HepG2 (cell line): ENCODE results near the gene ACSM2A. TPM values are rescaled to one million over a fixed set of nuclear protein-coding genes. Genes with fewer than 3 reads are reported as not detected.
A peak's percentile ranks its signal among the peaks of the same experiment; 100 is the strongest.
"Not testable (repeated sequence)": the region's sequence is repeated elsewhere in the genome, so short reads cannot be mapped to it uniquely, and the experiment has no call there.

ENCODE experiments used
- ATAC-seq: fragments of 200-7000 bp; cut with Tn5 transposase; 3 replicates; pipeline ENCODE4 v1.9.1; 2020; ENCODE audit warnings: mild to moderate bottlenecking, moderate library complexity
- BruUV-seq: library from RNA; stranded (reverse); fragments of 400-500 nt; replicated peaks from 2 replicates; lab custom pipeline; 2021; lab: Mats Ljungman, UMichigan
- CTCF ChIA-PET: fragments of 300-600 bp; formaldehyde crosslinking; extraction: SDS; loops from one replicate; lab custom pipeline; 2021; ENCODE audit warnings: low total read pairs, inconsistent platforms, low intra/inter-chr PET ratio; lab: Yijun Ruan, JAX
- POLR2A ChIA-PET: fragments of 350-600 bp; sonication (Branson Sonifier 250); formaldehyde crosslinking; loops from one replicate; lab custom pipeline; 2020; ENCODE audit warnings: antibody characterized with exemption, inconsistent platforms; lab: Yijun Ruan, JAX
- DNase-seq: peaks from one replicate; pipeline ENCODE4 v3.0.0-alpha.2; 2015; ENCODE audit warnings: low spot score
- FAIRE-seq: peaks from 3 replicates; lab custom pipeline; 2011; peaks lifted over from hg19 to GRCh38; lab: Jason Lieb, UNC
- H2AFZ ChIP-seq: one replicate; pipeline ENCODE4 v1.6.1; 2011; ENCODE audit warnings: low read length, inconsistent platforms
- H3K27ac ChIP-seq: fragments of 300-600 bp; 3 replicates; pipeline ENCODE4 v1.8.0; 2011; ENCODE audit warnings: mixed run types, mild to moderate bottlenecking, mixed read lengths, low read length, inconsistent platforms; ENCODE audit not compliant: insufficient read depth; ENCODE audit errors: extremely low read length
- H3K27me3 ChIP-seq, 2 experiments: fragments of 200-600 bp in 1 of 2; 2 replicates in 1 of 2; 3 replicates in 1 of 2; pipeline versions ENCODE4 v1.6.0 to v1.8.0; 2011; ENCODE audit warnings: low read length in 2 of 2, mild to moderate bottlenecking in 2 of 2, moderate library complexity in 2 of 2, inconsistent platforms in 1 of 2; ENCODE audit not compliant: insufficient read depth in 2 of 2, control insufficient read depth in 1 of 2
- H3K36me3 ChIP-seq, 2 experiments: fragments of 200-600 bp in 1 of 2; replicated peaks in 1 of 2; 2 replicates in 1 of 2; 3 replicates in 1 of 2; pipeline versions ENCODE4 v1.5.1 to v1.8.0; 2011; ENCODE audit warnings: low read length in 2 of 2, inconsistent platforms in 1 of 2; ENCODE audit not compliant: insufficient read depth in 2 of 2, control insufficient read depth in 1 of 2
- H3K4me1 ChIP-seq: 2 replicates; pipeline ENCODE4 v1.5.1; 2012; ENCODE audit warnings: low read length, inconsistent platforms; ENCODE audit not compliant: insufficient read depth
- H3K4me2 ChIP-seq: 2 replicates; pipeline ENCODE4 v1.6.0; 2011; ENCODE audit warnings: low read depth, low read length, inconsistent platforms
- H3K4me3 ChIP-seq, 3 experiments: fragments of 200-600 bp in 1 of 3; sonication (generic), shearing (Covaris generic) in 1 of 3; replicated peaks in 1 of 3; 2 replicates each; pipeline ENCODE4 v1.5.1; 2011 to 2016; ENCODE audit warnings: low read length in 3 of 3, inconsistent platforms in 2 of 3, low read depth in 2 of 3, mild to moderate bottlenecking in 2 of 3, control low read depth in 1 of 3, mixed read lengths in 1 of 3; ENCODE audit not compliant: insufficient read depth in 1 of 3
- H3K79me2 ChIP-seq: one replicate; pipeline ENCODE4 v1.6.1; 2011; ENCODE audit warnings: low read length, inconsistent platforms; ENCODE audit not compliant: insufficient read depth
- H3K9ac ChIP-seq: 2 replicates; pipeline ENCODE4 v1.6.0; 2011; ENCODE audit warnings: mild to moderate bottlenecking, low read depth, low read length, inconsistent platforms; ENCODE audit not compliant: insufficient read depth
- H3K9me3 ChIP-seq: 2 replicates; pipeline ENCODE4 v1.5.1; 2012; ENCODE audit warnings: mild to moderate bottlenecking, low read length
- H4K20me1 ChIP-seq: 2 replicates; pipeline ENCODE4 v1.6.0; 2011; ENCODE audit warnings: inconsistent platforms, mild to moderate bottlenecking, low read length, moderate library complexity; ENCODE audit not compliant: insufficient read depth
- WGBS: methylation state at CpG from one replicate; pipeline ENCODE4 v1.1.6; 2017; ENCODE audit warnings: low lambda C conversion rate; 5-methylcytosine and 5-hydroxymethylcytosine counted together
- in situ Hi-C: cut with HindIII; loops from 2 replicates; pipeline ENCODE4 v1.10.0; 2017; ENCODE audit warnings: low pct_unique_long_range_greater_than_20kb; ENCODE audit not compliant: extremely low pct_ligation_motif_present
- intact Hi-C: fragments of 100-400 bp; cut with micrococcal nuclease; formaldehyde crosslinking; loops from one replicate; pipeline ENCODE4 v1.10.0; 2022; ENCODE audit not compliant: unreplicated experiment
- polyA plus RNA-seq, 8 experiments: library from polyadenylated mRNA; depleted of rRNA in 3 of 8; stranded (reverse) in 7 of 8; unstranded in 1 of 8; fragments of >200 nt; fragmentation: Illumina TruSeq in 4 of 8; extraction: Trizol in 4 of 8; gene quantifications; 2 replicates each; pipeline versions ENCODE4 v1.2.1 to v1.2.3, GENCODE V29; 2011 to 2016; ENCODE audit warnings: low read depth in 4 of 8, missing spikeins in 1 of 8, mixed read lengths in 1 of 8; ENCODE audit not compliant: insufficient read depth in 1 of 8
- total RNA-seq, 5 experiments: library from RNA; depleted of rRNA; stranded (reverse); fragments of >200 nt; fragmentation: Illumina TruSeq; extraction: Trizol; gene quantifications; 2 replicates each; pipeline ENCODE4 v1.2.3, GENCODE V29; 2016; ENCODE audit warnings: low read depth in 1 of 5
- TF ChIP-seq, protein P1 (sequence below), 2 experiments: sonication (generic) in 1 of 2; formaldehyde crosslinking in 1 of 2; IDR thresholded peaks; 2 replicates each; pipeline versions ENCODE4 v1.4.0 to v1.6.1; 2016 to 2020; ENCODE audit warnings: borderline replicate concordance in 1 of 2, low read depth in 1 of 2, mild to moderate bottlenecking in 1 of 2, missing genetic modification reagents in 1 of 2

The ACSM2A gene
- total and polyA plus RNA-seq, 2 of the 13 experiments (the other 11 are each of a cell fraction or from before 2014, with no cell fraction given) = 11.4 to 16.3 TPM

DNA sequence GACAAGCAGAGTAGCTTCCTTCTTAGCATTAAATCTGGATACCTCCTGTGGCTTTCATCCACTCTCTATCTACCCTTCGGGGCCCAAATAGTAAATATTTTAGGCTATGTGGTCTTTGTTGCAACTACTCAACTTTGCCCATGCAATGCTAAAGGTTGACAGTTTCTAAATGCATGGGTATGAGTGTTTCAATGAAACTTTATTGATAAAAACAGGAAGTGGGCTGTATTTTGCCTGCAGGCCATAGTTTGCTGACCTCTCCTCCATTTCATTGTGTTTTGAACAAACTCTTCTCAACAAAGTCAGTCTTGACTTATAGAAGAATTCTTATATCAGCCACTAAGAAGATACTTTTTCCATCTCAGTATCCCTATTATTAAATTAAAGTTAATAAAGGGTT is 34.1 kb downstream of the ACSM2A start (continued):
- TF ChIP-seq, protein P1, sequence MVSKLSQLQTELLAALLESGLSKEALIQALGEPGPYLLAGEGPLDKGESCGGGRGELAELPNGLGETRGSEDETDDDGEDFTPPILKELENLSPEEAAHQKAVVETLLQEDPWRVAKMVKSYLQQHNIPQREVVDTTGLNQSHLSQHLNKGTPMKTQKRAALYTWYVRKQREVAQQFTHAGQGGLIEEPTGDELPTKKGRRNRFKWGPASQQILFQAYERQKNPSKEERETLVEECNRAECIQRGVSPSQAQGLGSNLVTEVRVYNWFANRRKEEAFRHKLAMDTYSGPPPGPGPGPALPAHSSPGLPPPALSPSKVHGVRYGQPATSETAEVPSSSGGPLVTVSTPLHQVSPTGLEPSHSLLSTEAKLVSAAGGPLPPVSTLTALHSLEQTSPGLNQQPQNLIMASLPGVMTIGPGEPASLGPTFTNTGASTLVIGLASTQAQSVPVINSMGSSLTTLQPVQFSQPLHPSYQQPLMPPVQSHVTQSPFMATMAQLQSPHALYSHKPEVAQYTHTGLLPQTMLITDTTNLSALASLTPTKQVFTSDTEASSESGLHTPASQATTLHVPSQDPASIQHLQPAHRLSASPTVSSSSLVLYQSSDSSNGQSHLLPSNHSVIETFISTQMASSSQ (IDR thresholded peaks at IDR 0.05; ENCODE audit: low read depth) = 0 out of 2 replicates have a peak, but pooled peaks have one; percentile 3
- TF ChIP-seq, protein P1 (CRISPR knock-in tag; IDR thresholded peaks at IDR 0.05; ENCODE audit: borderline replicate concordance) = no peak

DNA sequence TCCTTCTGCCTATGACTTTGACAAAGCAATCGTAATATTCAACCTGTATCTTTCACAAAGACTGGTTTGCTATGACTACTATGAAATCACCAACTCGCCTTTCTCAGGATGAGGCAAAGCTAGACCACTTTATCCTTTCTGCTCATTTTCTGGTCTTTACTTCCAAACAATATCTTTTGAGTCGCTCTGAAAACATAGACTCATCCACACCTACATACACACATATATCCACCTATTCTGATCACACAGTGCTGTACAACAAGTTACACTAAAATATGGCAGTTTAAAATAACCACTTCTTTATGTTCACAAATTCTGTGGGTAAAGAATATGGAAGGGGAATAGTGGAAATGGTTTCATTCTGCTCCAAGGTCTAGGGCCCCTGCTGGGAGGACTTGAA is 39.7 kb downstream of the ACSM2A start:
- DNase-seq, POLR2A ChIA-PET, H3K4me2 ChIP-seq, H3K36me3 ChIP-seq, H3K27me3 ChIP-seq, H3K9ac ChIP-seq, intact Hi-C loops, H3K4me1 ChIP-seq, H3K27ac ChIP-seq, CTCF ChIA-PET, in situ Hi-C loops, H4K20me1 ChIP-seq, ATAC-seq, H3K9me3 ChIP-seq, H3K79me2 ChIP-seq, FAIRE-seq, BruUV-seq, H3K4me3 ChIP-seq, H2AFZ ChIP-seq: not testable (repeated sequence)
- WGBS = no CpG with 5 or more reads among the region's 3 CpGs

DNA sequence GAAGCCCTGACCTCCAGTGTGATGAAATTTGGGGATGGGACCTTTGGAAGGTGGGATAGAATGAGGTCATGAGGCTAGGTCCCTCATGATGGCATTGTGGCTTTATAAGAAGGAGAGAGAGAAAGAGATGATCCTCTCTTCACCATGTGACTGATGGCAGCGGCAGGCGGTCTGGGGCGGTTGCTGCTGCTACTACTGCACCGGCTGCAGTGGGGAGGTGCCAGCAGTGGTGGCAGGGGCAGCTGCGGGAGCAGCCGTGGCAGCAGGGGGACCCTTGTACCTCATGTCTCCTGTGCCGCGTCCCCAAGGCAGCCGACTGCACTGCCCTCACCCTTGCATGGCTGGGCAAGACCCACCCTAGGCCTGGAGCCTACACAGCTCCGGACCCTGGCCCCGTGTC is 40.1 kb downstream of the ACSM2A start:
- ATAC-seq = peak; percentile 42
- H4K20me1 ChIP-seq = not testable (repeated sequence)

More for the DNA sequence above, 40.1 kb downstream of the ACSM2A start:
- CTCF ChIA-PET, H3K4me3 ChIP-seq, H3K9me3 ChIP-seq, intact Hi-C loops, H3K79me2 ChIP-seq, BruUV-seq, DNase-seq, FAIRE-seq, H3K36me3 ChIP-seq, H3K27me3 ChIP-seq, H2AFZ ChIP-seq, in situ Hi-C loops, POLR2A ChIA-PET, H3K27ac ChIP-seq, H3K4me1 ChIP-seq, H3K4me2 ChIP-seq, H3K9ac ChIP-seq: not testable (repeated sequence)
- WGBS = no CpG with 5 or more reads among the region's 11 CpGs
